GM21737 (cell line): Measurements from ENCODE around the gene CHRDL2.

ENCODE experiments used
- ATAC-seq: cut with Tn5 transposase; IDR thresholded peaks from one replicate; pipeline ENCODE4 v1.9.1; 2021; ENCODE audit warnings: mild to moderate bottlenecking, moderate library complexity; ENCODE audit not compliant: unreplicated experiment

CHRDL2 gene

DNA sequence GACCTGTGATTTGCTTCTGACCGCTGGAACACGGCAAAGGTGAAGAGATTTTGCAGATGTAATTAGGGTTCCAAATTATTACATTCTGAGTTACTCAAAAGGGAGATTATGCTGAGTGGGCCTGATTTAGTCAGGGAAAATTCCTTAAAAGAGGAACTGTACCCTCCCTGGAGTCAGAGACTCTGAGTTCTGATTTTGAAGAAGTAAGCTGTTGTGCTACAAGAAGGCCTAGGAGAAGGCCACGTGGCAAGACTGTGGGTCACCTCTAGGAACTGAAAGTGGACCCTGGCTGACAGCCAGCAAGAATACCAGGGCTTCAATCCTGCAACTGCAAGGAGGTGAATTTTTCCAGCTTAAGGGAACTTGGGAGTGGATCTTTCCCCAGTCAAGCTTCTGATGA is 45.3 kb downstream of the CHRDL2 start:
- ATAC-seq, result no peak

DNA sequence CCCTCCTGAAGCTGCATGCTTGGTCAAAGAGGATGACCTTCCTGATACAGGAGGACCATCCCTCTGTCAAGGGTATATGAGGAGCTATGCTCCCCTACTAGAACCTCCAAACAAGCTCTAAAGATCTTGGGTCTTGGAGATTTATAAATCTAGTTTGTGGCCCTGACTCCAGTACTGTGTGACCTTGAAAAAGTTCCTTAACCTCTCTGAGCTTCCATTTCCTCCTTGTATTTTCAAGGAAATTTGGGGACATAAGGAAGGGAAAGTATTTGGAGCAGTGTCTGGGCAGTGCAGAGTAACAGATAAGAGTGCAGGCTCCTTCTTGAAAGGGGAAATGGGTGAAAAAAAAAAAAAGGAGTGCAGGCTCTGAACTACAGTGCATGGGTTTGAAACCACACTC is 45.9 kb downstream of the CHRDL2 start:
- ATAC-seq, result no peak

DNA sequence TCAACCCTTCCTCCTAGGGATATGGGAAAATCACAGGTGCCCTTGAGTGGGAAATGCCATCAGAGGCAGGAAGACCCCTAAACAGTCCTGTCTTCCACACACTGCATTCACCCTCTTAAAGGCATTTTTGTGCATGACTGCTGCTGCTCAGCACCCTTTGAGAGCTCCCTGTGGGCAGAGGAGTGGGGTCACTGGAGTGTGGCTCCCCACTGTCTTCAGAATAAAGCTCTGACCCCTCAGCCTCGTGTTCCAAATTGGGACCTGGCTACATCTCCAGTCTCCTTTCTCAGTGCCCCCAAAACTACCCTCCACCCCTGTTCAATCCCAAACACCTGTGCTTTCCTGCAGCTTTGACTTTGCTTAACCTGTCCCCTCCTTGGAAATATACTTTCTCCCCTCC is 46.6 kb downstream of the CHRDL2 start:
- no peak for ATAC-seq

DNA sequence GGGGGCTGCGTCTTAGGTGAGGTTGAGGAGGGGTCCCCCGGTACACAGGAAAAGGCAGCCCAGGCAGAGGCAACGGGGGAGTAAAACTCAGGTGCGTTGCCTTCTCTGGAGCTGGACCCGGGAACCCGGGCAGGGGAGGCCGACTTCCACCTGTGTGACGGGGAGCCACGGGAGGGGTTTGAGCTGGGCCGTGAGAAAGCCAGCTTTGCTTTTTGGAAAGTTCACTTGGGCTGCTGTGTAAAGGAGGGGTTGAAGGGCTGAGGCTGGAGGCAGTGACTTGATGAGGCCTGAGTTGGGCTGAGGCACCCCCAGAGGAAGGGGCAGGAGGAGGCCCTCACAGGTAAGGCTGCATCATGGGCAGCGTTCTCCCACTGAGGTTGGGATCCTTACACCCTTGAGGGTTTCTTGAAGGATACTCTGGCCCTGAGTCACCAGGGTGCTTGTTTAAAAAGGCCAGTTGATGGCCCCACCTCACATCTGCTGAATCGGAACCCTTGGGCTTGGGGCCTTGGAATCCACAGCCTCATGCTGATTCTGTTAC is 47.2 kb downstream of the CHRDL2 start:
- ATAC-seq, result no peak

DNA sequence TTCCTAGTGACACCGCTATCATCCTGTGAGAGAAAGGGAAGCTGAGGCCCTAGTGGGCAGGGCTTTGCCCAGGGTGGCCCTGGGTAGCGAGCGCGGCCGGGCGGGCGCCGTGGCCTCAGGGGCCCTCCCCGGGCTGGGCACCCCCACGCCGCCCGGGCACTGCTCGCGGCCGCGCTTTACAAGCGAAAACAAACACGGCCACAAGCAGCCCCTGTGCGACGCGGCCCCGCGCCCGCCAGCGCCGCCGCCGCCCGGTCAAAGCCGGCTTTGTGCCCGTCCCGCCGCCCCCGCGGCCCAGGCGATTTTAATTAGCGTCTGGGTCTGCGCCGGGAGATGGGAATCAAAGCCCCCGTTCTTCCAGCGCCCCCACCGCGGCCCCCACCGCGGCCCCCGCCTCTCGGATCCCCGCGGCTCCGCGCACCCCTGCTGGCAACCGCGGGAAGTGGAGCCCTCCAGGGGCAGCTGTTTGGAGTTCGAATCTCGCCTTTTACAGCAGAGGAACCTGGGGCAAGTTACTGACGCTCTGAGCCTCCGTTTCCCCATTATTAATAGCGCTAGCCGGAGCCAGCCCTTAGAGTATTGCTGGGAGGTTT is 47.9 kb downstream of the CHRDL2 start:
- no peak for ATAC-seq

DNA sequence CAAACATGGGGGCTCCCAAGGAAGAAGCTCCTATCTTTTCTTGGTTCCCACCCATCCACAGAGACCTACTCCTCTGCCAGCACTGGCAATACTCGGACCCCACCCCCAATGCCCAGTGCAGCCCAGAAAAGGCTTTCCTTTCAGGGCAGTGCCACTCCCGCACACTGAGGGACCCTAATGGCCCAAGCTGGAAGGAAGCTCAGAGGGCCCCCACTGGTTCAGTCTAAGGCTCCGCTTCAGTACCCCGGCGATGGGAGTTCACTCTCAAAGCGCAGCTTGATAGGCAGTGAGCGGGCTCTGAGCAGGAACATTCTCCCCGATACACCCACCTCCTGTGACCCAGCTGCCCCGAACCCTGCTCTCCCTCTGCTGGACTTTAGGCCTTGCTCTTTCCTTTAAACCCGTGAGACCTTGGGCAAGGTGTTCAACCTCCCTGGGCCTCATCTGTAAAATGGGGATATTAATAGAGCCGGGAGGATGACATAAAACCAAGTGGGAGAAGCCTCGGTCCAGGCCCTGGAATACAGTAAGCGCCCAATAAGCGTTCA is 48.4 kb downstream of the CHRDL2 start:
- ATAC-seq, result no peak

DNA sequence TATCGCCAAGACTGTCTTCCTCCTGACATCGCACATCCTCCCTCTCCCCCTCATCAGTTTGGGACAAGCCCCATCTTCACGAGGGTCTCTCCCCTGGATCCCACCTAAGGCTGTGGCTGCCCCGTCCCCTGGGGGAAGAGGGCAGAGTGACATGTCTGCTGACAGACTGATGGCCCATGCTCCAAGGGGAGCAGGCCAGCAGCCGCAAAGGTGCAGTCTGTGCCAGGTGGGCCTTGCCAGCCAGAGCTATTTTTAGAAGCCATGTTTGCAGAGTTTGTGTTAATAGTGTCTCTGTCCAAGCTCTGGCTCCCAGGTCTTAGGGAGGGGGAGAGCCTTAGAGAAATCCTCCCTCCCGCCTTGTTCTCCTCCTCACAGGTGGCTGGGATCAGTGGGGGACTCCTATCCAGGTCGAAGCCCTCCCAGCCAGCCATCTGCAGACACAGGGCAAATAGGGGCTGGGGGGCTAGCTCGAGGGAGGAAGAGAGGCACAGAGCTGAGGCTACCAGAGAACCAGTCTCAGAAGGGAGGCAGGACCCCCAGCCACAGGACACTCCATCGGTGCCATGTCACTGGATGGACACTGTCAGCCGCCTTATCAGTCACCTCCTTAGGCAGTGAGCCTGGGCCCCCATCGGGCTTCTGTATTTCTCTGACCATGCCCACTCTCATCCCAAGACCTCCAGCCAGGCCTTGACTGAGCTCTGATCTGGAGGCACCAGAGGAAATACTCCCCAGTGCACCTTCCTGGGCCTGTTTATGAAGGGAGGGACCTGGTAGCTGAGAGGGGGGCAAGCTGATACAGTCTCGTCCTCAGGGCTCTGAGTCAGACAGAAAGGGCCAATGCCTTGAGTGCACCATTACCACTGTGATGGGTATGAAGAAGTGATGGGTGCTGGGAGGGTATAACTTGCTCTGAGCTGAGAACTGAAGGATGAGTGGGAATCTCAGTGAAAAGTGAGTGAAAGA is 49.3 kb downstream of the CHRDL2 start:
- no peak for ATAC-seq

DNA sequence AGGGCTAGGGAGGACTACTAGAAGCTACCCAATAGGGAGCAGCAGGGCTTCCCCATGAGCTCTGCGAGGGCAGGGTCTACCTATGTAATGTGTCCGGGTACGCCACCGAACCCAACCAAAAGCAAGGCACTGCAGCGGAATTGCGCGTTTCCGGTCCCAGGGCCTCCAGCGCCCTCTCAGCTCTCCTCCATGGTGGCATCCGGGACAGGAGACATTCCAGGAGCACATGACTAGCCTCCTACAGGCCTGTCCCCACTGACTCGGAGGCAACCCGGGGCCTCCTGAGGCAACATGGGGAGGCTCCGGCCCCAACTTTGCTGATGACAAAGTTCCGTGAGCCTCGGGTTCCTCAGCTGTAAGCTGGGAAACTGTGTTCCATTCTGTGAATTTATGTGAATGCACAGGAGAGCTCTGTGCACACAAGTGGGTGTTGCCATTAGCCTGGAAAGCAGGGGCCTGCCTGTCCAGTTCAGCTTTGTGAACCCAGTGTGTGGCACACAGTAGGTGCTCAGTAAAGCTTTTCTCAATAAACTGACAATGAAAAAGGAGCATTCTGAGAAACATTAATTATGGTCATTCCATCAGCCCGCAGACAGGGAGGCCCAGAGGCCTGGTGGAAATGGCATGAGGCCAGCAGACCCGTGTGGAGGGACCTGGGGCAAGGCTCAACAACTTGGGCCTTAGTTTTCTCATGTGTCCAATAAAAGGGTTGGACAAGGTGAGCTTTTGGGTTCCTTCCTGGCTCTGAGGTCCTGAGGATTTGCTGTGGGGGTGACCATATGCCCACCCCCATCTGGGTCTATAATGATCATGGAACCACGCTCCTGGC is 50.3 kb downstream of the CHRDL2 start:
- ATAC-seq, result no peak

DNA sequence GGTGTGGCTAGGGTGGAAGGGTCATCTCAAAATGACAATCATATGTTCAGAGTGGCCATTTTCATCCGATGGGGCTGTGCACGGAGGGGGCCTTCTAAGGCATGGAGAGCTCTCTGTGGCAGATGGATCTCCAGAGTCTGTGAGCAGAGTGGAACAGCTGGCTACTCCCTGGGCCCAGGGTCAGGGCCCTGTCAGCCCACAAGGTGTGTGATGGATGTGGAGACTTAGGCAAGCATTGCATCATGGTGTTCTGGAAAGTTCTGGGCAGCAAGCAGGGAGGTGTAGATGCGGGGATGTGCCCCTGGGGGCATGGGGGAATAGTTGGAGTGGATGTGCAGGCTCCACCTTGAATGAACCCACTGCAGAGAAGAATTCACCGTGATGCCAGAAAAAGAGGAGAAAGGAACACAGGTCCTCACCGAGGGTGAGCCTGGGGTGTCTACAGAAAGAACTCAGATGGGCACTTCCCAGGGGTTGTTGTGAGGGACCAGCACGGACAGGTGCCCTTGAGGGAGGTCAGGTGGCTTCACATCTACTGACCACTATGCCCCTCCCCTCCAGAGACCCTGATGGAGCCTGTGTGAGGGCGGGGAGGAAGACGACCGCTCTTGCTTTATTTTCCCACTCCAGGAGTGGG is 51.1 kb downstream of the CHRDL2 start:
- no peak for ATAC-seq

DNA sequence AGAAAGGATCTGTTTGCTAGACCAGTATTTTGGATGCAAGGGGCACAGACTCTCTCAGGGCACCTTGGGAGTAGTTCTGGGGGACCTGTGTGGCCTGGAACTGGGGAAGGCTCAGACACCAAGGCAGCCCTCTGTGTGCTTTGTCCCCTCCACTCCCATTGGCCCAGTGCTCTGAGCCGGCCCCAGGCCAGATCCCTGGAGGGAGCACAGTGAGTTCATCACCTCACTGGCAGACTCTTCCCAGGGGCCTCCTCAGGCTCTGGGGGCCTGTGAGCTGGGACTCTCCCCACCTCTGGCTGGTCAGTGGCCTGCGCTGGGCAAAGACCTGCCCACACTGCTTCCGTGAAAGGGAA is 51.7 kb downstream of the CHRDL2 start:
- ATAC-seq, result no peak

DNA sequence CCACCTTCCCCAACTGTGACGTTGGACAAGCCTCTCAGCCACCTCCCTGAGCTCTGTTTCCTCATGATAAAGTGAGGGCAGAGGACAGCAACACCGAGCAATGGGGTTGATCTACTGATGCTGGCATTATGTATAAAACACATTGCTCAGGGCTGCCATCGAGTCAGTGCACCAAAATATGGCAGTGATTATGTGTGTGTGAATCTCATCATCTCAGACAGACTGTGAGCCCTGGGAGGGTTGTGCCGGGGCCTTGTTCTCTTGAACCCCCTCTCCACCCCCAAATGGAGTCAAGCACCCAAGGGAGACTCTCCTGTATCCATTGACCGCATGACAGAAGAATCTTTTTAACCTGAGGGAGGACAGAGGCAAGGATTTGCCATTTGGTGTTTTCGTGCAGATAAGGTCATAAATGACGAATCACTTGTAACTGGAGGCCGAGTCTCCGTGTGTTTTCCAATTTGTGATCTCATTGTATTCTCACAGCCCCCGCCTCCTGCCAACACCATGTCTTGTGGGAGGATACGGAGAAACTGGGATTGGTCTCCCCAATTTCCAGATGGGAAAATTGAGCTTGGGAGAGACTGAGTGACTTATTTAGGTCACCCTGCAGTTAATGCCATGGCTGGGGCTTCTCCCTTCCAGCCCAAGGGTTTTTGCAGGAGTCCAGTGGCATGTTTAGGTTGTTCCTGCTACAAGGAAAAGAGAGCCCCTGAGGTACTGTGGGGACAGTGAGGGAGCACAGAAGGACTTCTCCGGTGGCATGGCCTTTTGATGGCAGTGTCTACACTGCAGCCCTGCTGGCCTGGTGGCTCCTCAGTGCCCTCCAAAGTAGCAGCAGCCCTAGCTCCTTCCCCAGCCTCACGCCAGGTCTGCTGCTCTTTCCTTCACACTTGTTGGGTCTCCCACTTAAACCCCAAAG is 52.4 kb downstream of the CHRDL2 start:
- no peak for ATAC-seq

DNA sequence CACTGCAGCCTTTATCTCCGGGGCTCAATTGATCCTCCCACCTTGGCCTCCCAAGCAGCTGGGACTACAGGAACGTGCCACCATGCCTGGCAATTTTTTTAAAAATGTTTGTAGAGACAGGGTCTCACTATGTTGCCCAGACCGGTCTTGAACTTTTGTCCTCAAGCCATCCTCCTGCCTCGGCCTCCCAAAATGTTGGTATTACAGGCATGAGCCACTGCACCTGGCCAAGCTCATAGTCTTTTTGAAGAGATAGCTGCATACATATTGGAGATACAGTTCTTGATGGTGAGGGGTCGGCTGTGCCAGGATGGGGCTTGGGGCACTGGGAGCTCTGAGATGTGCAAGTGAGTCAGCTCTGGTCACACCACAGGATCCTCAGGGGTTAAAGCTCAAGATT is 53.2 kb downstream of the CHRDL2 start:
- no peak for ATAC-seq

DNA sequence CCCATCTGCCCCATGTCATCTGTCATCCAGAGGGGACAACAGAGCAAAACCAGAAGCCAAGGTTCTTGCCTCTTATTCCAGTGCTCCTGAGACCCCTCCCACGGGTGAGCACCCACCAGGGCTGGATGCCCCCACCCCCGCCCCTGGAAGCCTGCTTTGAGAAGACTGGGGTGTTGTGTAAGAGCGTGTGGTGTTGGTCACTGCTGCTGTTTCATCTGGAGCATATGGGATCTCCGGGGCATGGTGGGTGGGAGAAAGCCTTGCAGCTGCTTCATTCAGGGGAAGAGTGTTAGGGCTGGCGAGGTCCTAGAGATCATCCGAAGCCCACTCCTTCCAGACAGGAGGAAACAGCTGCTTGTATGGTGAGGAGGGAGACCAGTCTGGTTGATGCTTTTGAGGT is 54.1 kb downstream of the CHRDL2 start:
- no peak for ATAC-seq

DNA sequence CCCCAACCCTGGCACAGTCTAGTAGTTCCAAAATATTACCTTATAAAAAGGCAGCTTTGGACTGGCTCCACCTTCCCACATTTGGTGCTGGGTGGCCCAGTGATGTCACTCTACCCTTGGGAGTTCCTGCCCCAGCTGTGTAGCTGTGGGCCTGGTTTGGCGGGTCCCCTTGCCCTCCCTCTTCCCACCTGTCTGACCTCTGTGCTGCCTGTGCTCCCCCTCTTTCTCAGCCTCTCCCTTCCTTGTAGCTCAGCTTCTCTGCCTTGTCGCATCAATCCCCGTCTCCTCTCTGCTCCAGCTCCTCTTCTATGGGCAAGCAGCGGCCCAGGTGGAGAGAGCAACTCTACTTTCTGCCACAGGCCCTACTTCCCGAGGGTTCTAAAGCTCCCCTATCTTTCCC is 54.6 kb downstream of the CHRDL2 start:
- ATAC-seq, result no peak

DNA sequence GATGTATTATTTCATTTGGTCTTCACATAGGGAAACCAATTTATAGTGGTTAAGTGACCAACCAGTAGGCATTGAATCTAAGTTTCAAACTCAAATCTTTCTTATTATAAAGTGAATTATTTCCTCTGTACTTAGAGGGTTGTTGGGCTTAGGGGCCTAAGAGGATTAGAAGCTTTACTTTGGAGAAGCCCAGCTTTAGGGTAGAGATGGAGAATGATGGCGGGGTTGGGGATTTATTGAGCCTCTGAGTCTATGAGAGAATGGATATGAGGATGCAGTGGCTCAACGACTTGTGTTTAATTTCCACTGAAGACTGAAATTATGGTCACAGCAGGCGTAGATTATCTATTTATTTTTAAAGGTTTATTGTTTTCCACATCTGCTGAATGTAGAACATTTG is 55.5 kb downstream of the CHRDL2 start:
- ATAC-seq, result no peak

DNA sequence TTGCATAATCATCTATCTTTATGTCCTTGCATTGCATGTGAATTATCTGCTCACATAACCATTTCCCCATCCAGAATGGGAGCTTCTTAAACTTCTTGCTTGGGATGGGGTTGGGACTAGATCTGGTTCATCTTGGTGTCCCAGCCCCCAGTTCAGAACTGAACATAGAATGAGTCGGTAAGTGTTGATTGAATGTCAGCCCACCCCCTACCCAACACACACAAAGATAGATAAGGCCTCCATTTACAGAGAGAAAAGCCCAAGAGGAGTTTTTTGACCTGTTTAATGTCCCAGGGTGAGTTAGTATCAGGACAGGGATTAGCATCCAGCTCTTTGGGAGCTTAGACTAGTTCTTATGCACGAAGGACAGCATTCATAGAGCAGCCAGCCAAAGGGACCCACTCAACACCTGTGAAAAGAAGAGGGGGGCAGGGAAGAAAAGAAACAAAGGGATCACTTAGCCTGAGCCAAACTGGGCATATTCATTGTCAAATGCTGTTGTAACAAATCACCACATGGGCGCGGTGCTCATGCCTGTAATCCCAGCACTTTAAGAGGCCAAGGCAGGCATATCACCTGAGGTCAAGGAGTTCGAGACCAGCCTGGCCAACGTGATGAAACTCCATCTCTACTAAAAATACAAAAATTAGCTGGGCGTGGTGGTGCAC is 57.4 kb downstream of the CHRDL2 start:
- no peak for ATAC-seq

DNA sequence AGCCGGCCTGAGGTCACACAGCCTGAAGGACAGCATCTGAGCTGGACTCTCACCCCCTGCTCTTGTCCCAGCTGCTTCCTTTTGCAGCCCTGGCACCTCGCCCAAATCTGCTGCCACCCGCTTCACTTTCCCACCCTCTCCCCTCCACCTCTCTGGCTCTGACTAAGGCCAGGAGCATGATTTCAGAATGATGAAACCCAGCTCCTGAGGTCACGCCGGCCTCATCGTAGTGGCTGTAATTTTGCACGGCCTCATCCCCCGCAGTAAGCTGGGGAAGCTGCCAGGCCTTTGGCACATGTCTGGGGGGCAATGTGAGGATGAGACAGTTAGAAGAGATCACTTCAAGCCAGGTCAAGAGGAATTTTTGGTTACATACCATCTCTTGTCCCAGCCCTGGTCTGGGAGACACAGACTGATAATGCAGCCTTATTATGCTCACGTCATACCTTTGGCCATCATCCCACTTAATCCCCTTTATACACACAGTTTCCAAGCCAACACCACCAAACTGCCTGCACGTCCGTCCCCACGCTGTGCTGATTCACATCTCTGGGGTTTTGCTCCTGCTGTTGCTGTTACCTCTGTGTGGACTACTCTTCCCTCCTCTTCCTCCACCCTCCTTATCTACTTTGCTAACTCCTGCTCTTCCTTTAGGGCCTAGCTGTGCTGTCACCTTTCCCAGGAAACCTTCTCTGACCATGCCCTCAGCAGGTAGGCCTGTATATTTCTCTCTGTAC is 58.1 kb downstream of the CHRDL2 start:
- no peak for ATAC-seq

DNA sequence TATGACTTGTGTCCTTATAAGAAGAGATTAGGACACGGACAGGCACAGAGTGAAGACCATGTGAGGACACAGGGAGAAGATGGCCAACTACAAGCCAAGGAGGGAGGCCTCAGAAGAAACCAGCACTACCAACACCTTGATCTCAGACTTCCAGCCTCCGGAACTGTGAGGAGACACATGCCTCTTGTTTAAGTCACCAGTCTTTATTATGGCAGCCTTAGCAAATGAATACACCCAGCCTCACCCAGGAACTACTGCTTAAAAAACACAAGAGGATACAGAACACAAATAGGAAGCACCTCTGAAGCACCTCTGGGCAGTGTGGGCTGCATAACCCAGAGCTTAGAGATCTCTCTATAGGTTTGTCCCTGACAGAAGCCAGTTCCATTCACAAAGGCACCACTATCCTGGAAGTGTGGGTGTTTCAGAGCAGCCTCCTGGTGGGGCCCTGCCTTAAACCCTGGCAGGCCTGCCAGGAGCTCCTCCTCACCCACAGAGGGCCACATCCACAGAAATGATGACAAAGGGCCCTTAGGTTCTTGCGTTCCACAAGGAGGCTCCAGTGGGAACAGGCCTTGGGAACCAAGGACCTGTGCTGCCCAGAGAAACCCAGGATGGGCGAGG is 58.8 kb downstream of the CHRDL2 start:
- ATAC-seq, result no peak
